ENCODE data around the gene CACNA1F. TPM values are rescaled to one million over a fixed set of nuclear protein-coding genes. Genes with fewer than 3 reads are reported as not detected.

The CACNA1F gene
- total RNA-seq, 1 donor from 2014 or later = 0.47 TPM

GRCh38 chrX:49184294-49185281 lies 48.6 kb downstream of the CACNA1F start:
- Mint-ChIP-seq H3K36me3 (ENCODE audit: unreplicated experiment) (no peaks in the 10 kb centered on the region), H3K27me3 (ENCODE audit: unreplicated experiment) (peaks cover 5% of the 10 kb centered on the region), H3K27ac (ENCODE audit: unreplicated experiment) (no peak overlapping the region), H3K4me3 (ENCODE audit: unreplicated experiment) (no peak overlapping the region), H3K4me1 (ENCODE audit: low read depth, unreplicated experiment) (peaks cover 3% of the 10 kb centered on the region), H3K9me3 (ENCODE audit: unreplicated experiment) (peaks cover 4% of the 10 kb centered on the region)
- TF ChIP-seq, protein P1, sequence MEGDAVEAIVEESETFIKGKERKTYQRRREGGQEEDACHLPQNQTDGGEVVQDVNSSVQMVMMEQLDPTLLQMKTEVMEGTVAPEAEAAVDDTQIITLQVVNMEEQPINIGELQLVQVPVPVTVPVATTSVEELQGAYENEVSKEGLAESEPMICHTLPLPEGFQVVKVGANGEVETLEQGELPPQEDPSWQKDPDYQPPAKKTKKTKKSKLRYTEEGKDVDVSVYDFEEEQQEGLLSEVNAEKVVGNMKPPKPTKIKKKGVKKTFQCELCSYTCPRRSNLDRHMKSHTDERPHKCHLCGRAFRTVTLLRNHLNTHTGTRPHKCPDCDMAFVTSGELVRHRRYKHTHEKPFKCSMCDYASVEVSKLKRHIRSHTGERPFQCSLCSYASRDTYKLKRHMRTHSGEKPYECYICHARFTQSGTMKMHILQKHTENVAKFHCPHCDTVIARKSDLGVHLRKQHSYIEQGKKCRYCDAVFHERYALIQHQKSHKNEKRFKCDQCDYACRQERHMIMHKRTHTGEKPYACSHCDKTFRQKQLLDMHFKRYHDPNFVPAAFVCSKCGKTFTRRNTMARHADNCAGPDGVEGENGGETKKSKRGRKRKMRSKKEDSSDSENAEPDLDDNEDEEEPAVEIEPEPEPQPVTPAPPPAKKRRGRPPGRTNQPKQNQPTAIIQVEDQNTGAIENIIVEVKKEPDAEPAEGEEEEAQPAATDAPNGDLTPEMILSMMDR (IDR thresholded peaks at IDR 0.05; ENCODE audit: partially characterized antibody, unreplicated experiment) = no peak
- peak; percentile 76 for DNase-seq

GRCh38 chrX:49183701-49184281 lies 49.3 kb downstream of the CACNA1F start:
- H3K9me3 Mint-ChIP-seq (ENCODE audit: unreplicated experiment) = peaks cover 6% of the 10 kb centered on the region
- H3K36me3 Mint-ChIP-seq (ENCODE audit: unreplicated experiment) = no peaks in the 10 kb centered on the region
- TF ChIP-seq, protein P1 (IDR thresholded peaks at IDR 0.05; ENCODE audit: partially characterized antibody, unreplicated experiment) = no peak
- no peak overlapping the region for H3K27ac Mint-ChIP-seq (ENCODE audit: unreplicated experiment)
- peaks cover 8% of the 10 kb centered on the region for H3K27me3 Mint-ChIP-seq (ENCODE audit: unreplicated experiment)
- H3K4me1 Mint-ChIP-seq (ENCODE audit: low read depth, unreplicated experiment) = peaks cover 9% of the 10 kb centered on the region
- no peak for DNase-seq
- H3K4me3 Mint-ChIP-seq (ENCODE audit: unreplicated experiment) = no peak overlapping the region

DNA sequence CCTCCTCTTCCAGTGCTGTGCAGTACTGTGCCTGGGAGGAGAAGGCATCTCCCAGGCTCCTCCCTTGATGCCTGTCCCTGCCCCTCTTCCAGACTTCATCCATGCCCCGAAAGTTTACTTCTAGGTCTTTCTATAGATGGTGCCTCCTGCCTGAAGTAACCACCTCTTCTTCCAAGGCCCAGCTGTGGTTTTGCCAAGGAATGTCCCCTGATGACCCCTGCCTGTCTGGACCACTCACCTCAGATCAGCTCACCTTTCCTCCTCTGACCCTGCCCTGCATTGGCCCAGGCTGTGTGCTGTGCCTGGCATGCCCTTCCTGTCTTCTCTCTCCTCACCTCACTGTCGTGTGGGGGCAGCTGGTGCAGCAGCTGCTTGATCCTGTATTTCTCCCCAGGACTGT lies 53.8 kb downstream of the CACNA1F start:
- Mint-ChIP-seq H3K4me1 (ENCODE audit: low read depth, unreplicated experiment) (peaks cover 8% of the 10 kb centered on the region), H3K27ac (ENCODE audit: unreplicated experiment) (peak overlapping the region; percentile 8), H3K4me3 (ENCODE audit: unreplicated experiment) (no peak overlapping the region), H3K9me3 (ENCODE audit: unreplicated experiment) (peaks cover 2% of the 10 kb centered on the region), H3K36me3 (ENCODE audit: unreplicated experiment) (no peaks in the 10 kb centered on the region), H3K27me3 (ENCODE audit: unreplicated experiment) (peaks cover 9% of the 10 kb centered on the region)
- TF ChIP-seq, protein P1 (IDR thresholded peaks at IDR 0.05; ENCODE audit: partially characterized antibody, unreplicated experiment) = no peak
- DNase-seq = no peak

GRCh38 chrX:49178537-49178936 lies 54.6 kb downstream of the CACNA1F start:
- no peaks in the 10 kb centered on the region for H3K36me3 Mint-ChIP-seq (ENCODE audit: unreplicated experiment)
- no peak for DNase-seq
- peaks cover 2% of the 10 kb centered on the region for H3K9me3 Mint-ChIP-seq (ENCODE audit: unreplicated experiment)
- H3K4me3 Mint-ChIP-seq (ENCODE audit: unreplicated experiment) = no peak overlapping the region
- H3K27me3 Mint-ChIP-seq (ENCODE audit: unreplicated experiment) = peaks cover 9% of the 10 kb centered on the region
- TF ChIP-seq, protein P1 (IDR thresholded peaks at IDR 0.05; ENCODE audit: partially characterized antibody, unreplicated experiment) = no peak
- H3K4me1 Mint-ChIP-seq (ENCODE audit: low read depth, unreplicated experiment) = peaks cover 8% of the 10 kb centered on the region
- no peak overlapping the region for H3K27ac Mint-ChIP-seq (ENCODE audit: unreplicated experiment)

All from glutamatergic neuron (in vitro differentiated cells).